Gastroesophageal sphincter (tissue), 4 donors: ENCODE measurements around the gene CYBA. TPM values are rescaled to one million over a fixed set of nuclear protein-coding genes. Genes with fewer than 3 reads are reported as not detected.

Experiments used
- ATAC-seq: fragments of 150-250 bp; one replicate; pipeline ENCODE4 v1.9.1; 2016; ENCODE audit warnings: mild to moderate bottlenecking, moderate library complexity
- H3K27ac ChIP-seq, 4 donors: fragments of 200-600 bp; sonication (generic) in 3 of 4; 1 replicate in 3 of 4; 2 replicates in 1 of 4; pipeline ENCODE4 v1.5.1; 2016 to 2019
- H3K27me3 ChIP-seq: fragments of 200-600 bp; sonication (generic); one replicate; pipeline ENCODE4 v1.5.1; 2019
- H3K36me3 ChIP-seq, 2 donors: fragments of 200-600 bp; sonication (generic); one replicate each; pipeline ENCODE4 v1.5.1; 2019; ENCODE audit warnings: control low read depth in 1 of 2
- H3K4me1 ChIP-seq, 3 donors: fragments of 200-600 bp; sonication (generic); 1 replicate in 2 of 3; 2 replicates in 1 of 3; pipeline ENCODE4 v1.5.1; 2016 to 2019; ENCODE audit warnings: control low read depth in 2 of 3
- H3K4me3 ChIP-seq, 2 donors: fragments of 200-600 bp; sonication (generic); one replicate each; pipeline ENCODE4 v1.5.1; 2019; ENCODE audit warnings: mild to moderate bottlenecking in 1 of 2, moderate library complexity in 1 of 2
- H3K9me3 ChIP-seq, 3 donors: fragments of 200-600 bp; sonication (generic); one replicate each; pipeline ENCODE4 v1.5.1; 2017 to 2019; ENCODE audit warnings: control low read depth in 2 of 3
- EP300 ChIP-seq: sonication (generic); formaldehyde crosslinking; IDR thresholded peaks from one replicate; pipeline ENCODE4 v1.6.1; 2017; ENCODE audit warnings: antibody characterized with exemption, mild to moderate bottlenecking
- POLR2A ChIP-seq, 2 donors: fragments of 450-650 bp; IDR thresholded peaks; one replicate each; pipeline ENCODE4 v1.6.1; 2017; ENCODE audit warnings: antibody characterized with exemption in 2 of 2, mild to moderate bottlenecking in 2 of 2, moderate library complexity in 1 of 2
- POLR2AphosphoS5 ChIP-seq: sonication (generic); formaldehyde crosslinking; IDR thresholded peaks from one replicate; pipeline ENCODE4 v1.6.1; 2017; ENCODE audit warnings: antibody characterized with exemption
- WGBS, 2 donors: methylation state at CpG; one replicate each; pipeline ENCODE4 v1.1.5; 2018; ENCODE audit warnings: low coverage in 1 of 2; 5-methylcytosine and 5-hydroxymethylcytosine counted together
- total RNA-seq, 4 donors: library from RNA; depleted of rRNA; stranded (reverse); fragments of >200 nt; gene quantifications; one replicate each; pipeline ENCODE4 v1.1.0, GENCODE V29; 2016
- TF ChIP-seq, protein P1 (sequence below), 4 experiments: fragments of 200-600 bp in 2 of 4; fragments of 450-650 bp in 2 of 4; sonication (generic) in 1 of 4; IDR thresholded peaks; one replicate each; pipeline ENCODE4 v1.5.1; 2017 to 2019; ENCODE audit warnings: antibody characterized with exemption in 4 of 4, mild to moderate bottlenecking in 2 of 4, moderate library complexity in 2 of 4

Gene CYBA
- total RNA-seq, 4 donors from 2014 or later = 19.9 to 135 (median 79.1) TPM

DNA sequence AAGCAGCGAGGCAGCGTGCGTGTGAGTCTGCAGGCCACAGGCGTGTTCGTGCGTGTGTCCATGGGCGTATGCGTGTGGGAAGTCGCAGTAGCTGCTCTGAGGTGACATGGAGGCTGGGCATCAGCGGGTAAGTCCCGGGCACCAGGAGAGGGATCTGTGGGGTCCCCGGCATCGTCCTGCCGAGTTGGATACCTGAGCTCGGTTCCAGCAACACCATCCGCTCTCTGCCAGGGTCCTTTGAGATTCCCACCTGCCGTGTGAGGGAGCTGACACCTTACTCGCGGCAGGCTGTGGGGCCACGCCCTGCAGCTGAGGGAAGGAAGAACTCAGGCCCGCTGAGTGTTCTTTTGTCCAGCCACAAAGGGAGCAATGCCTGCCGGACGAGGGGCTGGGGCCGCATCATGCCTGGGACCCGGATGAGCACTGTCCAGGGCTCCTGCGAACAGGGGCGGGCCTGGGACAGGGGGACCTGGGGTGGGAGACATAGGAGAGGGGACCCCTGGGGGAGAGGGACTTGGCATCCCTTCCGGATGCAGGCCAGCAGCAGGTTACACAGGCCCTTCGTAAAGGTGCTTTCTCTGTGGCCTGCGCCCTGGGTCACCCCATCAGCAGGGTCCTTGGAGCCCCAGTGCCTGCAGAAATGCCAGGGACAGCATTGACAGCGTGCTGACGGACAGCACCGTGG is 40.4 kb upstream of the CYBA start:
- no peak for ATAC-seq
- TF ChIP-seq EP300 (no peak), POLR2AphosphoS5 (no peak), POLR2A (IDR thresholded peaks at IDR 0.05) (no peak)
- TF ChIP-seq, protein P1, sequence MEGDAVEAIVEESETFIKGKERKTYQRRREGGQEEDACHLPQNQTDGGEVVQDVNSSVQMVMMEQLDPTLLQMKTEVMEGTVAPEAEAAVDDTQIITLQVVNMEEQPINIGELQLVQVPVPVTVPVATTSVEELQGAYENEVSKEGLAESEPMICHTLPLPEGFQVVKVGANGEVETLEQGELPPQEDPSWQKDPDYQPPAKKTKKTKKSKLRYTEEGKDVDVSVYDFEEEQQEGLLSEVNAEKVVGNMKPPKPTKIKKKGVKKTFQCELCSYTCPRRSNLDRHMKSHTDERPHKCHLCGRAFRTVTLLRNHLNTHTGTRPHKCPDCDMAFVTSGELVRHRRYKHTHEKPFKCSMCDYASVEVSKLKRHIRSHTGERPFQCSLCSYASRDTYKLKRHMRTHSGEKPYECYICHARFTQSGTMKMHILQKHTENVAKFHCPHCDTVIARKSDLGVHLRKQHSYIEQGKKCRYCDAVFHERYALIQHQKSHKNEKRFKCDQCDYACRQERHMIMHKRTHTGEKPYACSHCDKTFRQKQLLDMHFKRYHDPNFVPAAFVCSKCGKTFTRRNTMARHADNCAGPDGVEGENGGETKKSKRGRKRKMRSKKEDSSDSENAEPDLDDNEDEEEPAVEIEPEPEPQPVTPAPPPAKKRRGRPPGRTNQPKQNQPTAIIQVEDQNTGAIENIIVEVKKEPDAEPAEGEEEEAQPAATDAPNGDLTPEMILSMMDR (IDR thresholded peaks at IDR 0.05) = no peak
- WGBS, 2 donors = 81% methylated on average over 8 of the region's 33 CpGs; no CpG with 5 or more reads in 1 of the 2 donors
- Histone ChIP-seq H3K27ac (no peak overlapping the region), H3K27me3 (peaks cover 66% of the 10 kb centered on the region), H3K36me3 (peaks cover 0 to 13% of the 10 kb centered on the region in 2 donors), H3K4me1 (peaks cover 0 to 9% (median 6%) of the 10 kb centered on the region in 3 donors), H3K9me3 (no peaks in the 10 kb centered on the region), H3K4me3 (no peak overlapping the region)

DNA sequence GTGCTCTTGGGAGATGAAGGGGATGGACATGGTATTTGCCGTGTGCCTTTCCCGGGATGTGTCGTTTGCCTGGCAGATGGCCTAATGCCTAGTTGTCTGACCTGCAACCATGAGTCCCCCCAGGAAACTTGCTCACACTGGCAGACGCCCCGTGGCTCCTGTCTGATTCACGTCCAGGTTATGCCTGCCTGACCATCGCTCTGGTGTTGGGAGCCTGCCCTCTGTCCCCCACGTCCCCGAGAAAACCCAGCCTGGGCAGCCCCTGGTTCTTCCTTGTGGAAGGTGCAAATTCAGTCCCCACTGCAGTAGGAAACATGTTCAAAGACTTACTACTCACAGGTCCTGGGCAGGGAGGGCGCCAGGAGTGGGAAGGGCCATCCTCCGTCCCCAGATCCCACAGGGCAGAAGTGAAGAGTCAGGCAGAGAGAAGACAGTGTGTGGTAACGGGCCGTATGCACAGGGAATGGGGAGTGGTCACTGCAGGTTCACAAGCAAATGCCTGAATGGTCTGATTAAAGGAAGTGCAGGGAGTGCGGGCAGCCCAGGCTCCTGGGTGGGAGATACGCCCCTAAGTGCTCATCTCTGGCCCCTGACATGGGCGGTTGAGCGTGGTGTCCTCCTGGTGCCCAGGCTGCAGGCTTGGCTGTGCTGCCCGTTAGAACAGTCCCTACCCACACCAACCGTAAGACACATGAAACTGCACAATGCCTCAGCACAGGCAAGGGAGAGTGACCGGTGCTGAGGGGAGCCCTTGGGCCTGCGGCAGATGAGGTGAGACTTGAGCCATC is 39.7 kb upstream of the CYBA start:
- Histone ChIP-seq H3K27ac (no peak overlapping the region), H3K27me3 (peaks cover 73% of the 10 kb centered on the region)
- ATAC-seq = no peak

DNA sequence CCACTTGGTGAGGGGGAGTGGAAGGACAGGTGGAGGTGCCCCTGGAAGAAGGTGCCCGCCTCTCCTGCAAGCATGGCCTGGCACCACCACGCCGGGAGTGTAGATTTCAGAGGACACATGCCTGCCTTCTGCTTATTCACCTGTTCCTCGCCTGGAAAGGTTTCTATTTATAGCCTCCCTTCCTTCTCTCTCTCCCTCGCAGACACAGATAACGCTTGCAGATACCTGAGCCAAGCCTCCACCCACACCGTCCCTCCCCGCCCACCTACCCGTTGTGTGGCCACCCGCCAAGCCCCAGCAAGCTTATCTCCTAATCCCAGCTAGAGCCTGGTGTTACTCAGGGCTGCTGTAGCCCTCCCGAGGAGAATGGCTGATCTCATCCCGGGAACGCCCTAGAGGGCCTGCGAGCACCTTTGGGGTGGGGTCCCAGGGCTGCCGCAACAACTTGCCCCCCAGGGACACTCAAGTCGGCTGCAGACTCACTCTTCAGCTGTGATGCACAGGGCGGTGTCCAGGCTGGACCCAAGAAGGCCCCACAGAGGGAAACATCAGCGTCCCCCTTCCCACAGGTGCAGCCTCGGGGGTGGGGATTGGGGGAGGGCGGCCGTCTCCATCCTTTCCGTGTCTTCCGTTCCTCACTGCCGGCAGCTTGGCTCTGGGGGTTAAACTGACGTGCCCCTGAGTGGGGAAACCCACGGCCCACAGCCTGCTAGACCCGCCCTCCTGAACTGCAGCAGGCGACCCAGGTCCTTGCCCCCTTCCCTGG is 37.3 kb upstream of the CYBA start:
- WGBS, 2 donors = 24 to 59% methylated on average over 7 to 12 of the region's 28 CpGs
- no peak for ATAC-seq

More for the DNA sequence above, 39.7 kb upstream of the CYBA start:
- Histone ChIP-seq H3K4me3 (no peak overlapping the region), H3K4me1 (peaks cover 0 to 17% (median 10%) of the 10 kb centered on the region in 3 donors), H3K36me3 (peaks cover 0 to 6% of the 10 kb centered on the region in 2 donors), H3K9me3 (no peaks in the 10 kb centered on the region)
- TF ChIP-seq POLR2A (IDR thresholded peaks at IDR 0.05) = no peak
- TF ChIP-seq EP300 = no peak
- no peak for TF ChIP-seq POLR2AphosphoS5
- 66% methylated on average over 8 of the region's 21 CpGs; no CpG with 5 or more reads in 1 of the 2 donors for WGBS, 2 donors

DNA sequence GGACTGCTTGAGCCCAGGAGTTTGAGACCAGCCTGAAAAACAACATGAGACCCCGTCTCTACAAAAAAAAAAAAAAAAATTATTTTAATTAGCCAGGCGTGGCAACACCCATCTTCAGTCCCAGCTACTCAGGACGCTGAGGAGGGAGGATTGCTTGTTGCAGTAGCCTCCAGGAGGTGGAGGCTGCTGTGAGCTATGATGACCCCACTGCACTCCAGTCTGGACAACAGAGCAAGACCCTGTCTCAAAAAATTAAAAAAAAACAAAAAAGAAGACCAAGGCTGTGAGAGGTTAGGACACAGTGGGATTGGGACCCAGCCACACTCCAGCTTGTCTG is 36.8 kb upstream of the CYBA start:
- H3K9me3 ChIP-seq = no peaks in the 10 kb centered on the region
- no peak overlapping the region for H3K27ac ChIP-seq
- WGBS, 2 donors = 44 to 50% methylated on average over 1 to 2 of the region's 3 CpGs
- no peak for ATAC-seq
- H3K4me3 ChIP-seq = no peak overlapping the region
- TF ChIP-seq POLR2AphosphoS5 (no peak), POLR2A (IDR thresholded peaks at IDR 0.05) (no peak), EP300 (no peak)
- TF ChIP-seq, protein P1 (IDR thresholded peaks at IDR 0.05) = no peak
- no peaks in the 10 kb centered on the region for H3K36me3 ChIP-seq
- H3K27me3 ChIP-seq = peaks cover 100% of the 10 kb centered on the region
- peaks cover 0 to 26% (median 10%) of the 10 kb centered on the region in 3 donors for H3K4me1 ChIP-seq

More for the DNA sequence above, 37.3 kb upstream of the CYBA start:
- Histone ChIP-seq H3K4me3 (no peak overlapping the region), H3K27ac (no peak overlapping the region), H3K27me3 (peaks cover 96% of the 10 kb centered on the region), H3K9me3 (no peaks in the 10 kb centered on the region), H3K36me3 (no peaks in the 10 kb centered on the region), H3K4me1 (peaks cover 0 to 26% (median 10%) of the 10 kb centered on the region in 3 donors)
- no peak for TF ChIP-seq EP300
- no peak for TF ChIP-seq POLR2AphosphoS5
- no peak for TF ChIP-seq POLR2A (IDR thresholded peaks at IDR 0.05)
- TF ChIP-seq, protein P1 (IDR thresholded peaks at IDR 0.05) = no peak

DNA sequence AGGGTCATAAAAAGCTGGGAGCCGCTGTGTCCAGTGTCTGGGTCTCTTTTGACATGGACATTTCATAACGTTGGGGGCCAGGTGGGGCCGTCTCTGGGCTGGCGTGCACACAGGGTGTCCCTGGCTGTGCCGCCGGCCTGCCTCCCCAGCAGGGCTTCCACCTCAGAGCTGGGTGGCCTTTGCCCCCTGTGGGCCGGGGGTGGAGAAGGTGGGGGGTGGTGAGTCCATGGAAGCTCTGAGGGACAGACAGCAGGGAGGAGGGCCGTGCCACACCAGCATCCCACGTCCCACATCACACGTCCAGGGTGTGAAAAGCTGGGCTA is 36.4 kb upstream of the CYBA start:
- no peak overlapping the region for H3K27ac ChIP-seq
- H3K9me3 ChIP-seq = no peaks in the 10 kb centered on the region
- no peak overlapping the region for H3K4me3 ChIP-seq
- WGBS, 2 donors = 60% methylated on average over 6 of the region's 10 CpGs; no CpG with 5 or more reads in 1 of the 2 donors
- H3K36me3 ChIP-seq = no peaks in the 10 kb centered on the region
- H3K27me3 ChIP-seq = peaks cover 100% of the 10 kb centered on the region
- peaks cover 0 to 26% (median 10%) of the 10 kb centered on the region in 3 donors for H3K4me1 ChIP-seq
- no peak for ATAC-seq
- TF ChIP-seq, protein P1 (IDR thresholded peaks at IDR 0.05) = no peak
- no peak for TF ChIP-seq POLR2A (IDR thresholded peaks at IDR 0.05)
- TF ChIP-seq POLR2AphosphoS5 = no peak
- TF ChIP-seq EP300 = no peak
